Common myeloid progenitor, CD34-positive (primary cell): Measurements from ENCODE around the gene SEMA4A.

Source experiments
- CTCF ChIA-PET: fragments of 350-600 bp; sonication (Branson Sonifier 250); formaldehyde crosslinking; loops from one replicate; lab custom pipeline; 2021; ENCODE audit warnings: antibody characterized with exemption; lab: Charles Lee
- POLR2A ChIA-PET: fragments of 350-600 bp; sonication (Branson Sonifier 250); formaldehyde crosslinking; loops from one replicate; lab custom pipeline; 2021; ENCODE audit warnings: antibody characterized with exemption; lab: Charles Lee
- DNase-seq, 3 donors: peaks; one replicate each; pipeline versions ENCODE4 v3.0.0 to v3.0.0-alpha.2; 2013
- H3K27ac ChIP-seq, 2 experiments: 1 replicate in 1 of 2; 2 replicates in 1 of 2; pipeline ENCODE4 v1.7.0; 2013; ENCODE audit warnings: inconsistent platforms in 2 of 2, low read length in 2 of 2, mild to moderate bottlenecking in 2 of 2, low read depth in 1 of 2, moderate library complexity in 1 of 2; ENCODE audit not compliant: severe bottlenecking in 2 of 2, insufficient read depth in 1 of 2, poor library complexity in 1 of 2
- H3K27me3 ChIP-seq, 5 experiments: replicated peaks in 2 of 5; 1 replicate in 3 of 5; 2 replicates in 2 of 5; pipeline versions ENCODE4 v1.6.1 to v1.7.0; 2013; ENCODE audit warnings: low read length in 4 of 5, mild to moderate bottlenecking in 2 of 5, moderate library complexity in 2 of 5, inconsistent platforms in 1 of 5; ENCODE audit not compliant: insufficient read depth in 5 of 5, control insufficient read depth in 4 of 5
- H3K36me3 ChIP-seq, 4 experiments: 1 replicate in 2 of 4; 2 replicates in 2 of 4; pipeline versions ENCODE4 v1.6.1 to v1.7.0; 2013; ENCODE audit warnings: low read length in 3 of 4, control low read depth in 1 of 4, mild to moderate bottlenecking in 1 of 4; ENCODE audit not compliant: control insufficient read depth in 4 of 4, insufficient read depth in 4 of 4
- H3K4me1 ChIP-seq, 4 experiments: 1 replicate in 3 of 4; 2 replicates in 1 of 4; pipeline versions ENCODE4 v1.6.1 to v1.7.1; 2013; ENCODE audit warnings: low read length in 3 of 4, mild to moderate bottlenecking in 3 of 4, control low read depth in 1 of 4, inconsistent platforms in 1 of 4, moderate library complexity in 1 of 4; ENCODE audit not compliant: control insufficient read depth in 4 of 4, insufficient read depth in 4 of 4; ENCODE audit errors: control extremely low read depth in 1 of 4
- H3K4me3 ChIP-seq, 7 experiments: 1 replicate in 4 of 7; 2 replicates in 3 of 7; pipeline versions ENCODE4 v1.5.1 to v1.7.0; 2013; ENCODE audit warnings: mild to moderate bottlenecking in 7 of 7, low read length in 6 of 7, moderate library complexity in 6 of 7, inconsistent platforms in 2 of 7, low read depth in 2 of 7, control low read depth in 1 of 7; ENCODE audit not compliant: insufficient read depth in 4 of 7, control insufficient read depth in 1 of 7; ENCODE audit errors: extremely low read depth in 1 of 7
- H3K9me3 ChIP-seq, 5 experiments: 1 replicate in 4 of 5; 2 replicates in 1 of 5; pipeline versions ENCODE4 v1.6.1 to v1.7.1; 2013; ENCODE audit warnings: low read length in 4 of 5, mild to moderate bottlenecking in 2 of 5, inconsistent platforms in 1 of 5, low read depth in 1 of 5, moderate library complexity in 1 of 5; ENCODE audit not compliant: control insufficient read depth in 4 of 5, insufficient read depth in 2 of 5; ENCODE audit errors: control extremely low read depth in 1 of 5
- WGBS: methylation state at CpG from one replicate; pipeline ENCODE4 v1.1.5; 2013; ENCODE audit not compliant: insufficient coverage; 5-methylcytosine and 5-hydroxymethylcytosine counted together

Gene SEMA4A

GRCh38 chr1:156193208-156193487 lies 39.8 kb downstream of the SEMA4A start:
- peaks cover 2 to 22% (median 15%) of the 10 kb centered on the region in 4 experiments for H3K4me1 ChIP-seq
- H3K27me3 ChIP-seq: no peaks in the 10 kb centered on the region
- peaks cover 0 to 20% (median 10%) of the 10 kb centered on the region in 4 experiments for H3K36me3 ChIP-seq
- peaks cover 0 to 3% (median 0%) of the 10 kb centered on the region in 5 experiments for H3K9me3 ChIP-seq
- WGBS: 100% methylated on average over 2 of the region's 7 CpGs
- H3K4me3 ChIP-seq: peak overlapping the region; percentile 69 to 98 (median 94)
- ChIA-PET CTCF (interaction anchor here (1.1 to 1.8 kb wide), 3 partner anchors 31 to 60 kb away, joined by 4 to 11 read pairs (median 5); no protein-coding TSS in a partner anchor), POLR2A (interaction anchor here (0.9 to 1.0 kb wide), 2 partner anchors 20 to 96 kb away, joined by 3 read pairs; partner anchors contain the start of gene PMF1)
- peak overlapping the region; percentile 76 to 92 for H3K27ac ChIP-seq
- no peak for DNase-seq

- POLR2A ChIA-PET: interaction anchor here (0.7 to 1.0 kb wide), 3 partner anchors 19 to 261 kb away, joined by 3 to 6 read pairs (median 3); partner anchors contain the start of gene PMF1
- DNase-seq: peak; percentile 99
- Histone ChIP-seq H3K27me3 (no peaks in the 10 kb centered on the region), H3K4me3 (peak within 1 kb of the TSS; percentile 87 to 98 (median 94)), H3K36me3 (peaks cover 0 to 23% (median 10%) of the 10 kb centered on the region in 4 experiments), H3K9me3 (peaks cover 0 to 3% (median 0%) of the 10 kb centered on the region in 5 experiments), H3K4me1 (peaks cover 2 to 22% (median 15%) of the 10 kb centered on the region in 4 experiments), H3K27ac (peak within 1 kb of the TSS; percentile 81 to 92)
- CTCF ChIA-PET: interaction anchor here (0.9 to 1.8 kb wide), 11 partner anchors 11 to 60 kb away, joined by 3 to 11 read pairs (median 4); partner anchors contain the start of gene SEMA4A
- 0% methylated on average over 54 of the region's 59 CpGs for WGBS
Observed at GRCh38 chr1:156193488-156194299, 40.3 kb downstream of the SEMA4A start, which contains the start of gene SLC25A44. TSS of gene SLC25A44 (plus strand) at chr1:156194104. CDS start at chr1:156199848, 5,744 bp downstream.

GRCh38 chr1:156194300-156194652 lies 40.9 kb downstream of the SEMA4A start:
- whole genome bisulfite sequencing: 18% methylated on average over 14 of the region's 14 CpGs
- Histone ChIP-seq H3K4me3 (peak overlapping the region; percentile 87 to 98 (median 94)), H3K27ac (peak overlapping the region; percentile 81 to 92), H3K27me3 (no peaks in the 10 kb centered on the region), H3K4me1 (peaks cover 2 to 22% (median 15%) of the 10 kb centered on the region in 4 experiments), H3K9me3 (no peaks in the 10 kb centered on the region), H3K36me3 (peaks cover 0 to 29% (median 11%) of the 10 kb centered on the region in 4 experiments)
- ChIA-PET POLR2A (no interaction called here), CTCF (interaction anchor here (0.6 to 1.8 kb wide), 13 partner anchors 10 to 1859 kb away, joined by 3 to 11 read pairs (median 4); partner anchors contain the start of gene SEMA4A)
- DNase-seq: no peak

- Histone ChIP-seq H3K36me3 (peaks cover 7 to 42% (median 21%) of the 10 kb centered on the region in 4 experiments), H3K4me1 (peaks cover 2 to 22% (median 15%) of the 10 kb centered on the region in 4 experiments)
- CTCF ChIA-PET: interaction anchor here (1.3 kb wide), 1 partner anchor 22 kb away, joined by 3 read pairs; no protein-coding TSS in a partner anchor
Observed at GRCh38 chr1:156195853-156196252, 42.5 kb downstream of the SEMA4A start.

GRCh38 chr1:156196445-156196844 lies 43.1 kb downstream of the SEMA4A start:
- H3K4me1 ChIP-seq: peaks cover 2 to 25% (median 15%) of the 10 kb centered on the region in 4 experiments
- POLR2A ChIA-PET: no interaction called here
- WGBS: 100% methylated on average over 2 of the region's 2 CpGs

More at GRCh38 chr1:156195853-156196252, 42.5 kb downstream of the SEMA4A start:
- POLR2A ChIA-PET: no interaction called here
- no peak overlapping the region for H3K4me3 ChIP-seq
- H3K9me3 ChIP-seq: no peaks in the 10 kb centered on the region
- WGBS: 86% methylated on average over 4 of the region's 4 CpGs
- no peaks in the 10 kb centered on the region for H3K27me3 ChIP-seq
- no peak overlapping the region for H3K27ac ChIP-seq
- peak in 2 of 3 donors; percentile 6 to 11 for DNase-seq

GRCh38 chr1:156198831-156199349 lies 45.5 kb downstream of the SEMA4A start:
- DNase-seq: no peak
- H3K9me3 ChIP-seq: no peaks in the 10 kb centered on the region
- no peaks in the 10 kb centered on the region for H3K27me3 ChIP-seq
- ChIA-PET POLR2A (interaction anchor here (0.6 kb wide), 1 partner anchor 124 kb away, joined by 3 read pairs; no protein-coding TSS in a partner anchor), CTCF (interaction anchor here (1.0 to 1.9 kb wide), 7 partner anchors 12 to 102 kb away, joined by 3 to 6 read pairs (median 4); partner anchors contain the start of gene PMF1)
- H3K4me1 ChIP-seq: peaks cover 2 to 13% (median 8%) of the 10 kb centered on the region in 4 experiments
- WGBS: 91% methylated on average over 3 of the region's 5 CpGs
- H3K27ac ChIP-seq: no peak overlapping the region
- H3K4me3 ChIP-seq: no peak overlapping the region
- peaks cover 7 to 59% (median 31%) of the 10 kb centered on the region in 4 experiments for H3K36me3 ChIP-seq

More at GRCh38 chr1:156196445-156196844, 43.1 kb downstream of the SEMA4A start:
- peaks cover 7 to 46% (median 22%) of the 10 kb centered on the region in 4 experiments for H3K36me3 ChIP-seq
- CTCF ChIA-PET: interaction anchor here (0.7 to 1.6 kb wide), 3 partner anchors 22 to 123 kb away, joined by 3 to 5 read pairs (median 4); no protein-coding TSS in a partner anchor
- no peaks in the 10 kb centered on the region for H3K27me3 ChIP-seq
- no peak overlapping the region for H3K27ac ChIP-seq
- H3K4me3 ChIP-seq: no peak overlapping the region
- no peak for DNase-seq
- no peaks in the 10 kb centered on the region for H3K9me3 ChIP-seq
